ENCODE results near the gene SMC3. TPM values are rescaled to one million over a fixed set of nuclear protein-coding genes. Genes with fewer than 3 reads are reported as not detected.

Gene SMC3
- total and polyA plus RNA-seq, 2 of the 4 experiments (the other 2 are of a cell fraction), result 15.0 to 15.2 TPM

GRCh38 chr10:110634527-110635209 lies 67.2 kb downstream of the SMC3 start:
- no peak overlapping the region for H2AK5ac ChIP-seq (ENCODE audit: low read depth, low read length)
- H3K18ac ChIP-seq (ENCODE audit: low read depth, low read length), result no peak overlapping the region
- H3K14ac ChIP-seq (replicated peaks; ENCODE audit: low read depth, low read length), result no peak overlapping the region
- no peak overlapping the region for H3K23ac ChIP-seq (ENCODE audit: low read depth, low read length)
- no peak overlapping the region for H3K9ac ChIP-seq (ENCODE audit: low read depth, low read length)
- no CpG with 5 or more reads among the region's 9 CpGs for WGBS, 2 experiments (ENCODE audit: extremely low coverage in 2 of 2, insufficient read length in 1 of 2)
- ATAC-seq (ENCODE audit: low read depth) (no peak), DNase-seq (no peak)
- dilution Hi-C loops (cut with HindIII; ENCODE audit: low sequenced_read_pairs, unreplicated experiment), result no loop called here
- no peak overlapping the region for H2BK5ac ChIP-seq (ENCODE audit: low read depth, low read length, poor library complexity, severe bottlenecking)
- H2BK15ac ChIP-seq (ENCODE audit: low read depth, low read length), result no peak overlapping the region
- H3K4me1 ChIP-seq (ENCODE audit: control insufficient read depth, insufficient read depth, low read length), result peaks cover 4% of the 10 kb centered on the region
- intact Hi-C loops (cut with micrococcal nuclease), result no loop called here
- no peak overlapping the region for H4K91ac ChIP-seq (ENCODE audit: insufficient read depth, low read depth, low read length)
- POLR2A ChIA-PET (ENCODE audit: unreplicated experiment), result no interaction called here
- H3K4me2 ChIP-seq (ENCODE audit: low read depth, low read length), result no peak overlapping the region
- CTCF ChIA-PET, result no interaction called here
- in situ Hi-C loops (cut with MboI; ENCODE audit: low sequenced_read_pairs), result no loop called here
- H4K8ac ChIP-seq (ENCODE audit: low read depth in 2 of 2, low read length in 2 of 2), result no peak overlapping the region
- H2BK20ac ChIP-seq (ENCODE audit: low read depth, low read length), result no peak overlapping the region
- no TSS peak for BruUV-seq (replicated peaks)
- no peak overlapping the region for H3K56ac ChIP-seq (ENCODE audit: extremely low read depth, insufficient read depth, low read length)
- H3K27me3 ChIP-seq (ENCODE audit: control insufficient read depth, insufficient read depth, low read length), result peaks cover 2% of the 10 kb centered on the region; the same call in 1 of the 2 replicates
- H3K9me3 ChIP-seq (ENCODE audit: control insufficient read depth, insufficient read depth, low read length), result no peaks in the 10 kb centered on the region
- TF ChIP-seq MAZ (IDR thresholded peaks at IDR 0.05; ENCODE audit: borderline replicate concordance, low read depth, low read length), result no peak
- no peak for TF ChIP-seq RAD21 (IDR thresholded peaks at IDR 0.05; ENCODE audit: low read length)
- no peak for TF ChIP-seq NFE2L2 (IDR thresholded peaks at IDR 0.05; ENCODE audit: low read depth, low read length)
- no peak for TF ChIP-seq RFX5 (IDR thresholded peaks at IDR 0.05; ENCODE audit: low read depth, low read length)
- TF ChIP-seq BHLHE40 (IDR thresholded peaks at IDR 0.05; ENCODE audit: low read depth, low read length), result no peak
- TF ChIP-seq POLR2A (IDR thresholded peaks at IDR 0.05; ENCODE audit: low read depth, low read length), result no peak
- no peak for TF ChIP-seq CTCF (conservative IDR thresholded peaks at IDR 0.05; ENCODE audit: low read depth, low read length)
- H3K9me1 ChIP-seq (ENCODE audit: insufficient read depth, low read length), result peaks cover 3% of the 10 kb centered on the region; the same call in 1 of the 2 replicates
- H3K4ac ChIP-seq (ENCODE audit: low read depth, low read length), result no peak overlapping the region
- H4K20me1 ChIP-seq (ENCODE audit: insufficient read depth, low read length), result no peaks in the 10 kb centered on the region
- H3K4me3 ChIP-seq (ENCODE audit: insufficient read depth, low read depth, low read length), result no peak overlapping the region
- no peak overlapping the region for H4K5ac ChIP-seq (ENCODE audit: low read depth, low read length)
- no peak overlapping the region for H2AK9ac ChIP-seq (replicated peaks; ENCODE audit: low read depth, low read length, poor library complexity)
- no peaks in the 10 kb centered on the region for H3K36me3 ChIP-seq (ENCODE audit: control insufficient read depth, insufficient read depth, low read length)
- no peak overlapping the region for H3K27ac ChIP-seq (ENCODE audit: insufficient read depth, low read length)
- no peaks in the 10 kb centered on the region for H3K79me1 ChIP-seq (ENCODE audit: low read depth in 1 of 2, low read length in 2 of 2)
- H2BK120ac ChIP-seq (ENCODE audit: low read depth, low read length), result no peak overlapping the region
- H2AFZ ChIP-seq (replicated peaks; ENCODE audit: low read length, poor library complexity), result no peak overlapping the region
